Measurements from ENCODE around the gene TENM4. TPM values are rescaled to one million over a fixed set of nuclear protein-coding genes. Genes with fewer than 3 reads are reported as not detected.

TENM4 gene
- total and polyA plus RNA-seq, 2 experiments from 2014 or later: 19.0 to 105 TPM

GRCh38 chr11:79383874-79384273, 57.0 kb downstream of the TENM4 start:
- Histone ChIP-seq H3K27me3 (no peaks in the 10 kb centered on the region), H3K27ac (no peak overlapping the region), H3K4me3 (no peak overlapping the region), H3K9me3 (ENCODE audit: low read depth) (no peaks in the 10 kb centered on the region), H3K36me3 (no peaks in the 10 kb centered on the region), H3K4me1 (ENCODE audit: low read depth) (no peaks in the 10 kb centered on the region)
- DNase-seq (ENCODE audit: low read depth in 1 of 2, low spot score in 1 of 2): no peak
- TF ChIP-seq CTCF (IDR thresholded peaks at IDR 0.05; ENCODE audit: low read depth, low read length): no peak

- Histone ChIP-seq H3K4me1 (ENCODE audit: low read depth) (no peaks in the 10 kb centered on the region), H3K27me3 (no peaks in the 10 kb centered on the region), H3K9me3 (ENCODE audit: low read depth) (no peaks in the 10 kb centered on the region), H3K27ac (no peak overlapping the region), H3K36me3 (no peaks in the 10 kb centered on the region), H3K4me3 (no peak overlapping the region)
- no peak for DNase-seq (ENCODE audit: low read depth in 1 of 2, low spot score in 1 of 2)
- no peak for TF ChIP-seq CTCF (IDR thresholded peaks at IDR 0.05; ENCODE audit: low read depth, low read length)
Measured at GRCh38 chr11:79382301-79383050, 58.4 kb downstream of the TENM4 start.

- H3K4me3 ChIP-seq: no peak overlapping the region
- no peak for TF ChIP-seq CTCF (IDR thresholded peaks at IDR 0.05; ENCODE audit: low read depth, low read length)
- no peaks in the 10 kb centered on the region for H3K9me3 ChIP-seq (ENCODE audit: low read depth)
- H3K27ac ChIP-seq: no peak overlapping the region
- H3K27me3 ChIP-seq: no peaks in the 10 kb centered on the region
- no peaks in the 10 kb centered on the region for H3K4me1 ChIP-seq (ENCODE audit: low read depth)
- DNase-seq (ENCODE audit: low read depth in 1 of 2, low spot score in 1 of 2): no peak
- H3K36me3 ChIP-seq: no peaks in the 10 kb centered on the region
Measured at GRCh38 chr11:79381036-79381435, 59.8 kb downstream of the TENM4 start.

DNA sequence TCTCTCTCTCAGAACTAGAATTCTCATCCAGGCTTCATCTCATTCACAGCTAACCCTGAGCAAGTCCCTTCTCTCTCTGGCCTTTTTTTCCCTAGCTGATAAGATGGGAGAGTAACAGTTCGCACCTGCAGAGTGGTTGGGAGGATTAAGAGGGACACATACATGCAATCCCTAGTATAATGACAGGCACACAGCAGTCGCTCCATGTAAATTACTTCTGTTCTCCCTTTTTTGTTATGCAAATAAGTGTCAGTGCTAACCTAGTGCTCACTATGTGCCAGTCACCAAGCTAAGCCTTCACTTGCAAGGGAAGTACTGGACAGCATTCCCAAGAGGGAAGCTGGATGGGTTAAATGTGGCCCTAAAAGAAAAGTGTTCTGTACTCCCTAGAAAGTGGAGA, 63.4 kb downstream of the TENM4 start:
- no peak for DNase-seq (ENCODE audit: low read depth in 1 of 2, low spot score in 1 of 2)
- H3K4me3 ChIP-seq: no peak overlapping the region
- no peak for TF ChIP-seq CTCF (IDR thresholded peaks at IDR 0.05; ENCODE audit: low read depth, low read length)

DNA sequence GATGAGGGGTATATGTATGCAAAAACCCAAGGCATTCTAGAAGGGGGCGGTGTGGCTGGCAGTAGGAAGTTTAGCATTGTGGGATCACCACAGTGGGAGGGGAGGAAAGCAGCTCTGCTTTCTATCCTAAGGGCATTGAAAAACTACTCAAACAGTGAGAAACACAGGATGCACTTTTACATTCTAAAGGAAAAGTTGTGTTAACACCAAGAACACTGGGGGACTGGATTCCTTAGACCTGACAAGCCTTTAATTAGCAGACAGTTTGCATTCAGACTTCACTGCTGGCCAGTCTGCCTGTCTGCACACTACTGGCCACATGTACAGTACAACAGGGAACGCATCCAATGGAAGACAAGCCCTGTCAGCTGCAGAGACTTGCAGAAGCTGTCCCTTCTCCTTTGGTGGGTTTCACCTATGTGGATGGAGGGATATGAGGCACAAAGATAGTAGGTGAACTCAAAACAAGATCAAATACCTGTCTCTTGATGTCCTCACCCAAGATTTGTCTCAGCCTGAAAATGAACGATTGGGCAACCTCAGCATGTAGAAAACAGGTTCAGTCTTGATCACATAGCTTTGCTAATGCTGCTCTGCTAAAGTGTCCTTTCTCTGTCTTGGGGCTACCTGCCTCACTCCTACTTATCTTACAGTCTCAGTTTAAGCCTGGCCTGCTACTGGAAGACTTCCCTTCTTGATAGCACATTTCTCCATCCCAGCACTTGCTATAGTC, 64.8 kb downstream of the TENM4 start:
- no peak for TF ChIP-seq CTCF (IDR thresholded peaks at IDR 0.05; ENCODE audit: low read depth, low read length)
- H3K27ac ChIP-seq: no peak overlapping the region
- no peaks in the 10 kb centered on the region for H3K9me3 ChIP-seq (ENCODE audit: low read depth)
- no peak overlapping the region for H3K4me3 ChIP-seq
- no peak for DNase-seq (ENCODE audit: low read depth in 1 of 2, low spot score in 1 of 2)
- H3K4me1 ChIP-seq (ENCODE audit: low read depth): no peaks in the 10 kb centered on the region
- no peaks in the 10 kb centered on the region for H3K27me3 ChIP-seq
- H3K36me3 ChIP-seq: no peaks in the 10 kb centered on the region

More for the DNA sequence above, 63.4 kb downstream of the TENM4 start:
- Histone ChIP-seq H3K4me1 (ENCODE audit: low read depth) (no peaks in the 10 kb centered on the region), H3K36me3 (no peaks in the 10 kb centered on the region), H3K27ac (no peak overlapping the region), H3K27me3 (no peaks in the 10 kb centered on the region), H3K9me3 (ENCODE audit: low read depth) (no peaks in the 10 kb centered on the region)

All from cardiac muscle cell (in vitro differentiated cells and primary cell).